IMR-90 (cell line): Measurements from ENCODE around the gene NUP37. TPM values are rescaled to one million over a fixed set of nuclear protein-coding genes. Genes with fewer than 3 reads are reported as not detected.

Experiments
- ATAC-seq: fragments of 200-7000 bp; cut with Tn5 transposase; 2 replicates; pipeline ENCODE4 v1.9.1; 2020; ENCODE audit warnings: low read depth, mild to moderate bottlenecking, moderate library complexity
- BruUV-seq: library from RNA; stranded (reverse); fragments of 400-500 nt; replicated peaks from 2 replicates; lab custom pipeline; 2021; lab: Mats Ljungman, UMichigan
- CTCF ChIA-PET: fragments of 300-600 bp; formaldehyde crosslinking; extraction: SDS; loops from one replicate; lab custom pipeline; 2021; ENCODE audit warnings: antibody characterized with exemption; lab: Yijun Ruan, JAX
- POLR2A ChIA-PET: fragments of 300-600 bp; sonication (Branson Sonifier 250); formaldehyde crosslinking; loops from one replicate; lab custom pipeline; 2022; ENCODE audit warnings: antibody characterized with exemption; ENCODE audit not compliant: unreplicated experiment; lab: Charles Lee
- DNase-seq: peaks from one replicate; pipeline ENCODE4 v3.0.0; 2013
- H2AFZ ChIP-seq: replicated peaks from 2 replicates; pipeline ENCODE3; 2013; ENCODE audit warnings: low read length, mild to moderate bottlenecking; ENCODE audit not compliant: poor library complexity
- H2AK5ac ChIP-seq: 2 replicates; pipeline ENCODE4 v1.6.1; 2013; ENCODE audit warnings: low read depth, low read length, inconsistent platforms
- H2AK9ac ChIP-seq: replicated peaks from 2 replicates; pipeline ENCODE3; 2013; ENCODE audit warnings: mild to moderate bottlenecking, low read depth, low read length, moderate library complexity; ENCODE audit not compliant: poor library complexity
- H2BK120ac ChIP-seq: 2 replicates; pipeline ENCODE4 v1.6.1; 2013; ENCODE audit warnings: low read depth, low read length, inconsistent platforms
- H2BK15ac ChIP-seq: 3 replicates; pipeline ENCODE4 v1.6.1; 2013; ENCODE audit warnings: low read depth, low read length, inconsistent platforms
- H2BK20ac ChIP-seq: 2 replicates; pipeline ENCODE4 v1.6.1; 2013; ENCODE audit warnings: low read depth, mild to moderate bottlenecking, inconsistent platforms, low read length, moderate library complexity
- H2BK5ac ChIP-seq: 2 replicates; pipeline ENCODE4 v1.6.1; 2013; ENCODE audit warnings: mild to moderate bottlenecking, low read depth, low read length, inconsistent platforms; ENCODE audit not compliant: poor library complexity, severe bottlenecking
- H3K14ac ChIP-seq: replicated peaks from 2 replicates; pipeline ENCODE4 v1.6.1; 2013; ENCODE audit warnings: low read depth, low read length, inconsistent platforms
- H3K18ac ChIP-seq: 2 replicates; pipeline ENCODE4 v1.6.1; 2013; ENCODE audit warnings: low read depth, low read length, control low read depth
- H3K23ac ChIP-seq: 2 replicates; pipeline ENCODE4 v1.6.1; 2013; ENCODE audit warnings: low read depth, low read length, inconsistent platforms
- H3K27ac ChIP-seq: 2 replicates; pipeline ENCODE4 v1.5.1; 2013; ENCODE audit warnings: mild to moderate bottlenecking, control low read depth, low read length; ENCODE audit not compliant: insufficient read depth
- H3K27me3 ChIP-seq: 2 replicates; pipeline ENCODE4 v1.6.1; 2013; ENCODE audit warnings: low read length; ENCODE audit not compliant: control insufficient read depth, insufficient read depth
- H3K36me3 ChIP-seq: 2 replicates; pipeline ENCODE4 v1.6.1; 2013; ENCODE audit warnings: low read length, mixed read lengths; ENCODE audit not compliant: control insufficient read depth, insufficient read depth
- H3K4ac ChIP-seq: 2 replicates; pipeline ENCODE4 v1.6.1; 2013; ENCODE audit warnings: low read depth, low read length, inconsistent platforms
- H3K4me1 ChIP-seq: 2 replicates; pipeline ENCODE4 v1.6.1; 2013; ENCODE audit warnings: low read length, mixed read lengths; ENCODE audit not compliant: control insufficient read depth, insufficient read depth
- H3K4me2 ChIP-seq: 2 replicates; pipeline ENCODE4 v1.6.1; 2013; ENCODE audit warnings: low read depth, mild to moderate bottlenecking, control low read depth, low read length, moderate library complexity
- H3K4me3 ChIP-seq: 2 replicates; pipeline ENCODE4 v1.5.1; 2013; ENCODE audit warnings: low read depth, mild to moderate bottlenecking, control low read depth, low read length, moderate library complexity; ENCODE audit not compliant: insufficient read depth
- H3K56ac ChIP-seq: 2 replicates; pipeline ENCODE4 v1.6.1; 2013; ENCODE audit warnings: low read length, inconsistent platforms; ENCODE audit not compliant: insufficient read depth; ENCODE audit errors: extremely low read depth
- H3K79me1 ChIP-seq, 2 experiments: 2 replicates each; pipeline ENCODE4 v1.6.1; 2013; ENCODE audit warnings: low read length in 2 of 2, inconsistent platforms in 1 of 2, low read depth in 1 of 2
- H3K9ac ChIP-seq: 2 replicates; pipeline ENCODE4 v1.6.1; 2013; ENCODE audit warnings: low read depth, low read length, control low read depth
- H3K9me1 ChIP-seq: 2 replicates; pipeline ENCODE4 v1.6.1; 2013; ENCODE audit warnings: low read length, inconsistent platforms; ENCODE audit not compliant: insufficient read depth
- H3K9me3 ChIP-seq: 2 replicates; pipeline ENCODE4 v1.6.1; 2013; ENCODE audit warnings: low read length; ENCODE audit not compliant: control insufficient read depth, insufficient read depth
- H4K20me1 ChIP-seq: 2 replicates; pipeline ENCODE4 v1.6.1; 2013; ENCODE audit warnings: low read length, inconsistent platforms; ENCODE audit not compliant: insufficient read depth
- H4K5ac ChIP-seq: 2 replicates; pipeline ENCODE4 v1.6.1; 2013; ENCODE audit warnings: mild to moderate bottlenecking, low read depth, low read length, control low read depth
- H4K8ac ChIP-seq, 2 experiments: 2 replicates each; pipeline ENCODE4 v1.6.1; 2013; ENCODE audit warnings: low read depth in 2 of 2, low read length in 2 of 2, control low read depth in 1 of 2, inconsistent platforms in 1 of 2
- H4K91ac ChIP-seq: 2 replicates; pipeline ENCODE4 v1.6.1; 2013; ENCODE audit warnings: low read depth, low read length, inconsistent platforms; ENCODE audit not compliant: insufficient read depth
- BHLHE40 ChIP-seq: fragments of 150-350 bp; IDR thresholded peaks from 2 replicates; pipeline ENCODE4 v1.6.1; 2016; ENCODE audit warnings: mild to moderate bottlenecking, low read depth, low read length
- CEBPB ChIP-seq: IDR thresholded peaks from 2 replicates; pipeline ENCODE4 v1.6.1; 2012; ENCODE audit warnings: low read depth, low read length, improper control_type of control experiment
- CHD1 ChIP-seq: IDR thresholded peaks from 2 replicates; pipeline ENCODE4 v1.6.1; 2012; ENCODE audit warnings: low read depth, low read length, improper control_type of control experiment
- FOS ChIP-seq: fragments of 150-350 bp; IDR thresholded peaks from 2 replicates; pipeline ENCODE4 v1.6.1; 2016; ENCODE audit warnings: low read depth, low read length
- MAFK ChIP-seq: IDR thresholded peaks from 2 replicates; pipeline ENCODE4 v1.6.1; 2012; ENCODE audit warnings: low read depth, low read length, improper control_type of control experiment
- MAZ ChIP-seq: IDR thresholded peaks from 2 replicates; pipeline ENCODE4 v1.6.1; 2012; ENCODE audit warnings: low read depth, mild to moderate bottlenecking, low read length, improper control_type of control experiment, moderate library complexity, borderline replicate concordance
- MXI1 ChIP-seq: IDR thresholded peaks from 2 replicates; pipeline ENCODE4 v1.6.1; 2012; ENCODE audit warnings: low read depth, mild to moderate bottlenecking, low read length, moderate library complexity, borderline replicate concordance
- NFE2L2 ChIP-seq: fragments of 150-350 bp; IDR thresholded peaks from 2 replicates; pipeline ENCODE4 v1.6.1; 2016; ENCODE audit warnings: low read depth, mild to moderate bottlenecking, low read length
- POLR2A ChIP-seq: IDR thresholded peaks from 2 replicates; pipeline ENCODE4 v1.6.1; 2012; ENCODE audit warnings: mild to moderate bottlenecking, low read depth, low read length
- RAD21 ChIP-seq: IDR thresholded peaks from 2 replicates; pipeline ENCODE4 v1.6.1; 2012; ENCODE audit warnings: low read length, improper control_type of control experiment
- RCOR1 ChIP-seq: IDR thresholded peaks from 2 replicates; pipeline ENCODE4 v1.6.1; 2012; ENCODE audit warnings: mild to moderate bottlenecking, low read length, improper control_type of control experiment; ENCODE audit not compliant: insufficient replicate concordance
- RFX5 ChIP-seq: IDR thresholded peaks from 2 replicates; pipeline ENCODE4 v1.8.0; 2012; ENCODE audit warnings: low read depth, mild to moderate bottlenecking, low read length, moderate library complexity
- SMC3 ChIP-seq: fragments of 150-350 bp; IDR thresholded peaks from 2 replicates; pipeline ENCODE4 v1.6.1; 2016; ENCODE audit warnings: low read depth, mild to moderate bottlenecking, antibody characterized with exemption, low read length, moderate library complexity
- WGBS, 2 experiments: methylation state at CpG; one replicate each; pipeline versions ENCODE4 v1.1.5 to v1.1.7; 2013; ENCODE audit warnings: missing lambda C conversion rate in 2 of 2; ENCODE audit not compliant: insufficient read length in 1 of 2; ENCODE audit errors: extremely low coverage in 2 of 2; 5-methylcytosine and 5-hydroxymethylcytosine counted together
- dilution Hi-C: fragments of 300-500 bp; cut with HindIII; formaldehyde crosslinking; loops from one replicate; pipeline ENCODE4 v1.14.3; 2018; ENCODE audit warnings: low sequenced_read_pairs; ENCODE audit not compliant: unreplicated experiment
- in situ Hi-C: fragments of 300-500 bp; cut with MboI; formaldehyde crosslinking; loops from 3 replicates; pipeline ENCODE4 v1.14.3; 2019; ENCODE audit warnings: low sequenced_read_pairs, inconsistent platforms, mixed read lengths
- intact Hi-C: fragments of 100-400 bp; cut with micrococcal nuclease; formaldehyde crosslinking; loops from 2 replicates; pipeline ENCODE4 v1.10.0; 2022
- polyA plus RNA-seq, 3 experiments: library from polyadenylated mRNA; depleted of rRNA; stranded (reverse); fragments of >200 nt; gene quantifications; 2 replicates each; pipeline ENCODE4 v1.2.3, GENCODE V29; 2012; ENCODE audit warnings: low replicate concordance in 1 of 3
- total RNA-seq: library from RNA; depleted of rRNA; stranded (reverse); fragments of >200 nt; gene quantifications from 2 replicates; pipeline ENCODE4 v1.2.3, GENCODE V29; 2012
- TF ChIP-seq, protein P1 (sequence below): conservative IDR thresholded peaks from 2 replicates; pipeline ENCODE4 v1.5.1; 2012; ENCODE audit warnings: mild to moderate bottlenecking, low read depth, low read length, improper control_type of control experiment
- TF ChIP-seq, protein P2 (sequence below): fragments of 150-350 bp; IDR thresholded peaks from 2 replicates; pipeline ENCODE4 v1.6.1; 2017; ENCODE audit warnings: mild to moderate bottlenecking, antibody characterized with exemption, low read length, low read depth
- TF ChIP-seq, protein P3 (sequence below): fragments of 150-350 bp; IDR thresholded peaks from 2 replicates; pipeline ENCODE4 v1.6.1; 2016; ENCODE audit warnings: low read depth, mild to moderate bottlenecking, low read length, moderate library complexity, borderline replicate concordance

Gene NUP37
- total and polyA plus RNA-seq, 2 of the 4 experiments (the other 2 are of a cell fraction), result 41.1 to 55.0 TPM

DNA sequence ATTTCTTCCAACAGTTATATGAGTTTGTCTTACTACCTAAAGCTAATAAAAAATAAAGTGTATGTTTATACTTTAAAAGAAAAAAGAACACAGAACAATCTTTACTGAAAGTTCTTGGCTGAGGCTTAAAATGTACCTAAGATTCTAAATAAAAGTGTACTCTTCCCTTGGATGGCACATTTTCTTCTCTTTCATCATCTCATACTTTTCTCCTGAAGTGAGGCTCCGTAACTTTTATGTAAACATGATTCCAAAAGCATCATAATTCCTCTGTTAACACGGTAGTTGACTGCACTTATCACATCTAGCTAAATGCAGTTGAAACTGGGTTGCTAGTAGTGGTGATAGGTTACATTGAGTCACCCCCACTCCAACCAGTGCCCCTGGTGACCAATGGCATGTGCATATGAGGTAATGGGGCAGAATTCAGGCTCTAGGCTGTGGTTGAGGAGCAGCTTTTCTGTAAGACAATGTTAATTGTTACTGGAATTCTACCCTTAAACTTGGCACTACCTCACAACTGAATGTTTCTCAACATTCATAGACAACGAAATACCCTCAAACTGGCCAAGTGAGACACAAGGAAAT lies 96.5 kb downstream of the NUP37 start:
- no peak for TF ChIP-seq MXI1
- TF ChIP-seq RAD21, result no peak
- no peak for TF ChIP-seq RFX5
- no peak for TF ChIP-seq RCOR1
- no peak for TF ChIP-seq MAFK
- no peak for TF ChIP-seq SMC3
- no peak for TF ChIP-seq CEBPB
- no peak for TF ChIP-seq MAZ
- no peak for TF ChIP-seq NFE2L2
- TF ChIP-seq FOS, result peak; percentile 8; the same call in 1 of the 2 replicates
- no peak for TF ChIP-seq POLR2A
- TF ChIP-seq, protein P1, sequence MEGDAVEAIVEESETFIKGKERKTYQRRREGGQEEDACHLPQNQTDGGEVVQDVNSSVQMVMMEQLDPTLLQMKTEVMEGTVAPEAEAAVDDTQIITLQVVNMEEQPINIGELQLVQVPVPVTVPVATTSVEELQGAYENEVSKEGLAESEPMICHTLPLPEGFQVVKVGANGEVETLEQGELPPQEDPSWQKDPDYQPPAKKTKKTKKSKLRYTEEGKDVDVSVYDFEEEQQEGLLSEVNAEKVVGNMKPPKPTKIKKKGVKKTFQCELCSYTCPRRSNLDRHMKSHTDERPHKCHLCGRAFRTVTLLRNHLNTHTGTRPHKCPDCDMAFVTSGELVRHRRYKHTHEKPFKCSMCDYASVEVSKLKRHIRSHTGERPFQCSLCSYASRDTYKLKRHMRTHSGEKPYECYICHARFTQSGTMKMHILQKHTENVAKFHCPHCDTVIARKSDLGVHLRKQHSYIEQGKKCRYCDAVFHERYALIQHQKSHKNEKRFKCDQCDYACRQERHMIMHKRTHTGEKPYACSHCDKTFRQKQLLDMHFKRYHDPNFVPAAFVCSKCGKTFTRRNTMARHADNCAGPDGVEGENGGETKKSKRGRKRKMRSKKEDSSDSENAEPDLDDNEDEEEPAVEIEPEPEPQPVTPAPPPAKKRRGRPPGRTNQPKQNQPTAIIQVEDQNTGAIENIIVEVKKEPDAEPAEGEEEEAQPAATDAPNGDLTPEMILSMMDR, result no peak
- TF ChIP-seq, protein P2, sequence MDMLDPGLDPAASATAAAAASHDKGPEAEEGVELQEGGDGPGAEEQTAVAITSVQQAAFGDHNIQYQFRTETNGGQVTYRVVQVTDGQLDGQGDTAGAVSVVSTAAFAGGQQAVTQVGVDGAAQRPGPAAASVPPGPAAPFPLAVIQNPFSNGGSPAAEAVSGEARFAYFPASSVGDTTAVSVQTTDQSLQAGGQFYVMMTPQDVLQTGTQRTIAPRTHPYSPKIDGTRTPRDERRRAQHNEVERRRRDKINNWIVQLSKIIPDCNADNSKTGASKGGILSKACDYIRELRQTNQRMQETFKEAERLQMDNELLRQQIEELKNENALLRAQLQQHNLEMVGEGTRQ, result peak; percentile 30; the same call in 1 of the 2 replicates
- TF ChIP-seq BHLHE40, result peak; percentile 89
- TF ChIP-seq, protein P3, sequence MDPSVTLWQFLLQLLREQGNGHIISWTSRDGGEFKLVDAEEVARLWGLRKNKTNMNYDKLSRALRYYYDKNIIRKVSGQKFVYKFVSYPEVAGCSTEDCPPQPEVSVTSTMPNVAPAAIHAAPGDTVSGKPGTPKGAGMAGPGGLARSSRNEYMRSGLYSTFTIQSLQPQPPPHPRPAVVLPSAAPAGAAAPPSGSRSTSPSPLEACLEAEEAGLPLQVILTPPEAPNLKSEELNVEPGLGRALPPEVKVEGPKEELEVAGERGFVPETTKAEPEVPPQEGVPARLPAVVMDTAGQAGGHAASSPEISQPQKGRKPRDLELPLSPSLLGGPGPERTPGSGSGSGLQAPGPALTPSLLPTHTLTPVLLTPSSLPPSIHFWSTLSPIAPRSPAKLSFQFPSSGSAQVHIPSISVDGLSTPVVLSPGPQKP, result no peak
- TF ChIP-seq CHD1, result no peak
- Histone ChIP-seq H4K20me1 (no peaks in the 10 kb centered on the region), H3K36me3 (no peaks in the 10 kb centered on the region), H2BK15ac (no peak overlapping the region), H2BK120ac (no peak overlapping the region), H2BK5ac (peak overlapping the region; percentile 66), H3K18ac (no peak overlapping the region), H2BK20ac (no peak overlapping the region), H3K79me1 (no peaks in the 10 kb centered on the region), H3K9ac (no peak overlapping the region), H3K9me3 (no peaks in the 10 kb centered on the region), H3K4me3 (no peak overlapping the region), H3K4ac (no peak overlapping the region; the same call in 1 of the 2 replicates), H3K27me3 (no peaks in the 10 kb centered on the region), H4K8ac (no peak overlapping the region), H3K4me1 (peaks cover 5% of the 10 kb centered on the region), H4K91ac (no peak overlapping the region), H3K27ac (peak overlapping the region; percentile 69; the same call in 1 of the 2 replicates), H3K4me2 (peak overlapping the region; percentile 35), H3K14ac (0 out of 2 replicates have a peak overlapping the region, but pooled peaks have one; percentile 52), H2AFZ (no peak overlapping the region), H3K9me1 (no peaks in the 10 kb centered on the region; the same call in 1 of the 2 replicates), H3K56ac (no peak overlapping the region), H2AK9ac (no peak overlapping the region), H2AK5ac (no peak overlapping the region), H4K5ac (no peak overlapping the region), H3K23ac (no peak overlapping the region)
- intact Hi-C loops, result no loop called here
- ChIA-PET CTCF (no interaction called here), POLR2A (no interaction called here)
- in situ Hi-C loops, result no loop called here
- DNase-seq (peak; percentile 86), ATAC-seq (peak; percentile 92)
- BruUV-seq, result no TSS peak
- no CpG with 5 or more reads among the region's 3 CpGs for WGBS, 2 experiments
- dilution Hi-C loops, result no loop called here
